LNCaP clone FGC (cell line): ENCODE measurements around the gene ATP8A2.

ENCODE experiments used
- DNase-seq: peaks from one replicate; pipeline ENCODE4 v3.0.0-alpha.2; 2011; ENCODE audit warnings: low read depth
- H3K4me3 ChIP-seq: 2 replicates; pipeline ENCODE4 v1.5.1; 2011; ENCODE audit warnings: mild to moderate bottlenecking, low read depth, low read length, control low read depth
- CTCF ChIP-seq: IDR thresholded peaks from 2 replicates; pipeline ENCODE4 v1.5.1; 2012; ENCODE audit warnings: mild to moderate bottlenecking; ENCODE audit not compliant: control insufficient read depth, insufficient read depth; ENCODE audit errors: extremely low read depth

The ATP8A2 gene

GRCh38 chr13:25803641-25804040 is 431.9 kb downstream of the ATP8A2 start:
- TF ChIP-seq CTCF: no peak
- no peak for DNase-seq
- no peak overlapping the region for H3K4me3 ChIP-seq

- DNase-seq: no peak
- H3K4me3 ChIP-seq: no peak overlapping the region
- TF ChIP-seq CTCF: no peak
These were observed 434.6 kb downstream of the ATP8A2 start for GRCh38 chr13:25806264-25806974.

GRCh38 chr13:25807562-25807961 is 435.8 kb downstream of the ATP8A2 start:
- no peak for DNase-seq
- no peak for TF ChIP-seq CTCF
- no peak overlapping the region for H3K4me3 ChIP-seq

GRCh38 chr13:25811506-25811905 is 439.7 kb downstream of the ATP8A2 start:
- no peak for TF ChIP-seq CTCF
- no peak overlapping the region for H3K4me3 ChIP-seq
- no peak for DNase-seq

- no peak for DNase-seq
- no peak overlapping the region for H3K4me3 ChIP-seq
These were observed 444.5 kb downstream of the ATP8A2 start for GRCh38 chr13:25816239-25816638.

GRCh38 chr13:25819856-25820530 is 448.2 kb downstream of the ATP8A2 start:
- TF ChIP-seq CTCF: no peak
- no peak for DNase-seq
- no peak overlapping the region for H3K4me3 ChIP-seq

More at GRCh38 chr13:25816239-25816638, 444.5 kb downstream of the ATP8A2 start:
- no peak for TF ChIP-seq CTCF
